ENCODE results near the gene MOCOS. TPM values are rescaled to one million over a fixed set of nuclear protein-coding genes. Genes with fewer than 3 reads are reported as not detected.

The MOCOS gene
- total RNA-seq, 4 donors from 2014 or later = 1.1 to 6.2 (median 4.1) TPM

DNA sequence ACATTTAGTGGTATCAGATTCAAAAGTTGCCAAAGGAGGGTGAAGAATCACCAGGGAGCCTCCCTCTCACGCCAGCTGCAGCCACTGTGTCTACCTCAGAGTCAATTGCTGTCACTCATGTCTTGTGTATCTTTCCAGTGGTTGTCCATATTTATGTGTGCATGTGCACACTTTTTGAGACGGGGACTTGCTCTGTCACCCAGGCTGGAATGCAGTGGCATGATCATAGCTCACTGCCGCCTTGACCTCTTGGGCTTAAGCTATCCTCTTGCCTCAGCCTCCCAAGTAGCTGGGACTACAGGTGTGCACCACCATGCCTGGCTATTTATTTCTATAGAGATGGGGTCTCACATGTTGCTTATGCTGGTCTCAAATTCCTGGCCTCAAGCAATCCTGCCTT is 4.0 kb downstream of the MOCOS start:
- TF ChIP-seq, protein P1, sequence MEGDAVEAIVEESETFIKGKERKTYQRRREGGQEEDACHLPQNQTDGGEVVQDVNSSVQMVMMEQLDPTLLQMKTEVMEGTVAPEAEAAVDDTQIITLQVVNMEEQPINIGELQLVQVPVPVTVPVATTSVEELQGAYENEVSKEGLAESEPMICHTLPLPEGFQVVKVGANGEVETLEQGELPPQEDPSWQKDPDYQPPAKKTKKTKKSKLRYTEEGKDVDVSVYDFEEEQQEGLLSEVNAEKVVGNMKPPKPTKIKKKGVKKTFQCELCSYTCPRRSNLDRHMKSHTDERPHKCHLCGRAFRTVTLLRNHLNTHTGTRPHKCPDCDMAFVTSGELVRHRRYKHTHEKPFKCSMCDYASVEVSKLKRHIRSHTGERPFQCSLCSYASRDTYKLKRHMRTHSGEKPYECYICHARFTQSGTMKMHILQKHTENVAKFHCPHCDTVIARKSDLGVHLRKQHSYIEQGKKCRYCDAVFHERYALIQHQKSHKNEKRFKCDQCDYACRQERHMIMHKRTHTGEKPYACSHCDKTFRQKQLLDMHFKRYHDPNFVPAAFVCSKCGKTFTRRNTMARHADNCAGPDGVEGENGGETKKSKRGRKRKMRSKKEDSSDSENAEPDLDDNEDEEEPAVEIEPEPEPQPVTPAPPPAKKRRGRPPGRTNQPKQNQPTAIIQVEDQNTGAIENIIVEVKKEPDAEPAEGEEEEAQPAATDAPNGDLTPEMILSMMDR (IDR thresholded peaks at IDR 0.05) = no peak
- TF ChIP-seq POLR2A (IDR thresholded peaks at IDR 0.05) = no peak
- DNase-seq (ENCODE audit: low spot score in 2 of 2) = peak in 1 of 2 donors; percentile 52
- H3K4me3 ChIP-seq (ENCODE audit: low read depth, poor library complexity, severe bottlenecking) = no peak overlapping the region
- intact Hi-C loops (cut with DNase I; ENCODE audit: low total_unique reads) = no loop called here
- WGBS, 2 donors = 96 to 98% methylated on average over 3 of the region's 3 CpGs

DNA sequence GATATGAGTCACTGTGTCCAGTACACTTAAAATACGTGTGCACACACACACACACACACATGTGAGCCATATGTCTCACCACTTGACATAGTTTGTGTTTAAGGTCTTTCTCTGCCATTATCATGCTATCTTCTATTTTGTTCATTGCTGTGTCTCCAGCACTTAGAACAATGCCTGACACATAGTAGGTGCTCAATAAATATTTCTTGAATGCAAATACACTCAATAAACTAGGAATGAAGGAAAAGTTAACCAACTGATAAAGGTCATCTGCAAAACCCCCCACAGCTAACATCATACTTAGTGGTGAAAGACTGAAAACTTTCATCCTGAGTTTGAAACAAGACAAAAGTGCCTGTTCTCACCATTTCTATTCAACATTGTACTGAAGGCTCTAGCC is 4.4 kb downstream of the MOCOS start:
- TF ChIP-seq POLR2A (IDR thresholded peaks at IDR 0.05) = no peak
- TF ChIP-seq, protein P1 (IDR thresholded peaks at IDR 0.05) = no peak
- WGBS, 2 donors = 72 to 89% methylated on average over 1 of the region's 1 CpG
- intact Hi-C loops (cut with DNase I; ENCODE audit: low total_unique reads) = no loop called here

DNA sequence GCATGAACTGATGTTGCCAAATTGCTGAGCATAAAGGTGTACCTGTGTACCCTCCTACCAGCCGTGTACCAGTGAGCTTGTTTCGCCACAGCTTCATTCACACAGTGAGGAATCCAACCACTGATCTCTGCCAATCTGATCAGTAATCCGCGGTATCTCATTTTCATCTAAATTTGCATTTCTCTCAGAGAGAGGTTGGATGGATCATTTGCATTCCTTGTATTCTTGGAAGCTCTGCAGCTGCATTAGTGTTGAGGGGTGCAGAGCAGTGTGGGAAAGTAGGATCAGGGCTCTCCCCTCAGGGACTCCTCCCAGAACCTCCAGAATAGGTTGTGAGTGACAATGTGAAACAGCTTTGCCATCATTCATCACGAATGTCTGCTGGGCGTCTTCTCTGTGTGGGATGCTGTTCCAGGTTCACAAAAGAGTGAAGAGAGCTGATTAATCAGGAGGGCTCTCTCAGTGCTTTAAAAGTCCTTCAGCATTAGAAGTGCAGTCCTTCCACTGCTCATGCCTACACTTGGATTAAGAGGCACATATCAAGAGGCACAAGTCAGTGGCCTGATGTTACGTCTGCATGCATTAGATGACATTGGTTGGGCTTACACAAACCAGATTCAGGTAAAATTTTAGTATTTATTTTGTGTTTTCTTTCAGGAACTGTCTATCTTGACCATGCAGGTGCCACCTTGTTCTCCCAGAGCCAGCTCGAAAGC is 7.5 kb downstream of the MOCOS start:
- no peak overlapping the region for H3K4me3 ChIP-seq (ENCODE audit: low read depth, poor library complexity, severe bottlenecking)
- peak in 1 of 2 donors; percentile 14 for DNase-seq (ENCODE audit: low spot score in 2 of 2)
- 59 to 67% methylated on average over 8 of the region's 8 CpGs for whole genome bisulfite sequencing, 2 donors
- no peak for TF ChIP-seq POLR2A (IDR thresholded peaks at IDR 0.05)
- TF ChIP-seq, protein P1 (IDR thresholded peaks at IDR 0.05) = no peak
- intact Hi-C loops (cut with DNase I; ENCODE audit: low total_unique reads) = no loop called here

More for the DNA sequence above, 4.4 kb downstream of the MOCOS start:
- peak in 1 of 2 donors; percentile 3 for DNase-seq (ENCODE audit: low spot score in 2 of 2)
- no peak overlapping the region for H3K4me3 ChIP-seq (ENCODE audit: low read depth, poor library complexity, severe bottlenecking)

DNA sequence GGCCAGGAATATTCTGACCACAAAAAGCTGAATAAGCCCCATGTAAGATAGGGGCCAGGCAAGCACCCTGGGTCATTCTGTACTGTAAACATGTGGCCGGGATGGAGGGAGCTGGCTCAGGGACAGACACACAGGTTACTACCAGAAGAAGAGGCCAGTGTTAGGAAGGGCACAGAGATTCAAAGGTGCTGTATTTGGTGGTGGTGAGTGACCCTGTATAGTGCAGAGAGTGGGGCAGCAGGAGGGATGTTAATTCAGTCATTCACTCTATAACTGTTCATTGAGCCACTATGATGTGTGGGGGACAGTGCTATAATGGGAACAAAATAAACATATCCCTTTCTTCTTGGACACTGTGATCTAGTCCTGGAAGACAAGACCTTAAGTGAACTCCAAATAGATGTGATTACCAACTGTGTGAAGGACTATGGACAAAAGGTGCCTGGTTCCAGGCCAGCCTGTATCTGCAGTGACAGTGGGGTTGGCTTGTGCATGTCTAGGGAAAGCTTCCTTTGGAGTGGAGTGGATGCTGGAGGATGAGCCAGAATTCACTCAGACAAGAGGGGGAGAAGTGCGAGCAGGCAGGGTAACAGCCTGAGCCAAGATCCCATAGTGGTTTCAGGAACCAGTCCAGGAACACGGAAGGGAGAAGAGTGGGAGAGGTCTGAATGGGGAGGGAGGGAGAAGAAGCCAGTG is 8.3 kb downstream of the MOCOS start:
- WGBS, 2 donors = 55 to 58% methylated on average over 3 of the region's 3 CpGs
- no peak overlapping the region for H3K4me3 ChIP-seq (ENCODE audit: low read depth, poor library complexity, severe bottlenecking)
- TF ChIP-seq, protein P1 (IDR thresholded peaks at IDR 0.05) = no peak
- TF ChIP-seq POLR2A (IDR thresholded peaks at IDR 0.05) = no peak
- intact Hi-C loops (cut with DNase I; ENCODE audit: low total_unique reads) = no loop called here
- peak in 1 of 2 donors; percentile 50 for DNase-seq (ENCODE audit: low spot score in 2 of 2)

DNA sequence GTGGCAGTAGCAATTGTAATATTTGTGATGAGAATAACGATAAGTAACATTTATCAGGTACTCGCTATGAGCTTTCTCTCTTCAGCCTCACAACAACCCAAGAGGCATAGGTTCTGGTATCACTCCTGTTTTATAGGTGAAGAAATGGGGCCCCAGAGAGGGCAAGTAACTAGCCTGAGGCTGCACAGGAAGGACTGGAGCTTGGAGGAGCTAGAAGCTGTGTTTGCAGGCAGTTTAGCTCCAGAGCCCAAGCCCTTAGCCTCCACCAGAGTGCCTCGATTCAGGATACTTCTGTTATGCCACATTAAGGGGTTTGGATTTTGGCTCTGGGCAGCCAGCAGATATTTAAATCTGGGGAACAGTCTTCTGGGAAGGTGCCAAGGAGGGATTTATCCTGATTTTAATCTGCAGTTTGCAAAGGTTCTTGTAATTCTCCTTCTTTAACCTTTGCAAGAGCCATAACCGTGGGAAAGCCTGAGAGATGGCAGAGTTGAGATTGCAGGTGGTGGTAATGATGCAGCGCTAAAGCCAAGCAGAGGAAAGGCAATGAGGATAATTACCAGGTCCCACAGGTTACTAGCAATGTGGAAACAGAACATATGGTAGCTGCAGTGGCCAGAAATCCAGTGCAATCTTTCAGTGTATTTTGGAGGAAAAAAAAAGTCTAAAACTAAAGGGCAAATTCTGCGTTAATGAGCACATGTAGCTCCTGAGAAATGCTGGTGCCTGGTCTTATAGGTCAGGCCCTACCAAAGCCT is 9.1 kb downstream of the MOCOS start:
- DNase-seq (ENCODE audit: low spot score in 2 of 2) = peak in 1 of 2 donors; percentile 56
- intact Hi-C loops (cut with DNase I; ENCODE audit: low total_unique reads) = no loop called here
- no peak for TF ChIP-seq POLR2A (IDR thresholded peaks at IDR 0.05)
- TF ChIP-seq, protein P1 (IDR thresholded peaks at IDR 0.05) = no peak
- no peak overlapping the region for H3K4me3 ChIP-seq (ENCODE audit: low read depth, poor library complexity, severe bottlenecking)
- WGBS, 2 donors = 71 to 83% methylated on average over 6 of the region's 6 CpGs
